Chondrocyte (in vitro differentiated cells): Measurements from ENCODE around the gene CHD1L. TPM values are rescaled to one million over a fixed set of nuclear protein-coding genes. Genes with fewer than 3 reads are reported as not detected.

ENCODE experiments used
- DNase-seq: peaks from one replicate; pipeline ENCODE4 v3.0.0; 2021; ENCODE audit warnings: mixed read lengths, low spot score
- H3K27ac Mint-ChIP-seq: one replicate; pipeline ENCODE4 v1.8.0; 2021; ENCODE audit warnings: mild to moderate bottlenecking, moderate library complexity, mixed read lengths; ENCODE audit not compliant: unreplicated experiment
- H3K27me3 Mint-ChIP-seq: 2 replicates; pipeline ENCODE4 v1.8.0; 2021; ENCODE audit warnings: low read depth, mixed read lengths
- H3K36me3 Mint-ChIP-seq: 2 replicates; pipeline ENCODE4 v1.8.0; 2021; ENCODE audit warnings: low read depth, mixed read lengths
- H3K4me1 Mint-ChIP-seq: 2 replicates; pipeline ENCODE4 v1.8.0; 2021; ENCODE audit warnings: low read depth, mild to moderate bottlenecking, mixed read lengths
- H3K4me3 Mint-ChIP-seq: one replicate; pipeline ENCODE4 v1.8.0; 2021; ENCODE audit warnings: mild to moderate bottlenecking, moderate library complexity, mixed read lengths; ENCODE audit not compliant: unreplicated experiment
- H3K9me3 Mint-ChIP-seq: 2 replicates; pipeline ENCODE4 v1.8.0; 2021; ENCODE audit warnings: low read depth, mixed read lengths
- total RNA-seq: library from RNA; stranded (reverse); gene quantifications from 3 replicates; pipeline ENCODE4 v1.2.1, GENCODE V29; 2021
- TF ChIP-seq, protein P1 (sequence below): fragments of 200-600 bp; sonication (generic); IDR thresholded peaks from 2 replicates; pipeline ENCODE4 v1.5.0; 2021; ENCODE audit warnings: antibody characterized with exemption, mild to moderate bottlenecking, moderate library complexity

The CHD1L gene
- total RNA-seq, 1 donor from 2014 or later = 34.5 TPM

DNA sequence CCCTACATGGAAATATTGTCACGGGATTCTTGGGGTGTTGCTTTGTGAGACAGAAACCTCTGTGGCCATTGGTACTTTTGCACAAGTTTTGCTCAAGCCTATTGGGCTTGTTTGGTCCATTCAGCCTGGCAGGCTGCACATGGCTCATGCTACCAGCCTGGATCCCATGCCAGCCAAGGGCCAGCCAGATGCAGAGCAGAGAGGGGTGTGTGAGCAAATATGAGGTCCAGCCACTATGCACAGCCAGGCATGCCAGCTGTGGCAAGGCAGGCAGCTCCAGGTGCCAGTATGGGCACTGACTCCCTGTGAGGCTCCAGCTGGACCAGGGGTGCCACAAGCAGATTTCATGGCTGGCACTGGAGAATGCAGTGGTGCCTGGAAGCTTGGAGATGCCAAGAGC, 6.7 kb upstream of the CHD1L start:
- Mint-ChIP-seq H3K36me3 (no peaks in the 10 kb centered on the region), H3K4me1 (no peaks in the 10 kb centered on the region), H3K27ac (no peak overlapping the region), H3K4me3 (no peak overlapping the region), H3K9me3 (peaks cover 5% of the 10 kb centered on the region), H3K27me3 (peaks cover 5% of the 10 kb centered on the region)
- no peak for DNase-seq
- TF ChIP-seq, protein P1, sequence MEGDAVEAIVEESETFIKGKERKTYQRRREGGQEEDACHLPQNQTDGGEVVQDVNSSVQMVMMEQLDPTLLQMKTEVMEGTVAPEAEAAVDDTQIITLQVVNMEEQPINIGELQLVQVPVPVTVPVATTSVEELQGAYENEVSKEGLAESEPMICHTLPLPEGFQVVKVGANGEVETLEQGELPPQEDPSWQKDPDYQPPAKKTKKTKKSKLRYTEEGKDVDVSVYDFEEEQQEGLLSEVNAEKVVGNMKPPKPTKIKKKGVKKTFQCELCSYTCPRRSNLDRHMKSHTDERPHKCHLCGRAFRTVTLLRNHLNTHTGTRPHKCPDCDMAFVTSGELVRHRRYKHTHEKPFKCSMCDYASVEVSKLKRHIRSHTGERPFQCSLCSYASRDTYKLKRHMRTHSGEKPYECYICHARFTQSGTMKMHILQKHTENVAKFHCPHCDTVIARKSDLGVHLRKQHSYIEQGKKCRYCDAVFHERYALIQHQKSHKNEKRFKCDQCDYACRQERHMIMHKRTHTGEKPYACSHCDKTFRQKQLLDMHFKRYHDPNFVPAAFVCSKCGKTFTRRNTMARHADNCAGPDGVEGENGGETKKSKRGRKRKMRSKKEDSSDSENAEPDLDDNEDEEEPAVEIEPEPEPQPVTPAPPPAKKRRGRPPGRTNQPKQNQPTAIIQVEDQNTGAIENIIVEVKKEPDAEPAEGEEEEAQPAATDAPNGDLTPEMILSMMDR = no peak

DNA sequence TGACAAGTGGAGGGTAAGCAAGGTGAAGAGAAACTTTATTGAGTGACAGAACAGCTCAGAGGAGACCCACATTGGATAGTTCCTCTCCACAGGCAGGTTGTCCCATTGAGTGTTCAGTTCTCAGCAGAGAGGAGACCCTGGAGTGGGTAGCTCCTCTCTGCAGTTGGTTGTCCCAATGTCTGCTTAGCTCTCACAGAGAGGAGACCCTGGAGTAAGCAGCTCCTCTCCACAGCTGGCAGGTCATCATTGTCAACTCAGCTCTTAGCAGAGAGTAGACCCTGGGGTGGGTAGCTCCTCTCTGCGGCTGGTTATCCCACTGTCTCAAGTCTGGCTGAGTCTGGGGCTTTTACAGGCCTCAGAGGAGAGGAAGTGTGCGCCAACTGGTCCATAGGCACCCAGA, 6.0 kb upstream of the CHD1L start:
- Mint-ChIP-seq H3K36me3 (no peaks in the 10 kb centered on the region), H3K4me1 (no peaks in the 10 kb centered on the region), H3K27me3 (no peaks in the 10 kb centered on the region), H3K4me3 (no peak overlapping the region), H3K9me3 (no peaks in the 10 kb centered on the region), H3K27ac (no peak overlapping the region)
- DNase-seq = no peak
- TF ChIP-seq, protein P1 = no peak

DNA sequence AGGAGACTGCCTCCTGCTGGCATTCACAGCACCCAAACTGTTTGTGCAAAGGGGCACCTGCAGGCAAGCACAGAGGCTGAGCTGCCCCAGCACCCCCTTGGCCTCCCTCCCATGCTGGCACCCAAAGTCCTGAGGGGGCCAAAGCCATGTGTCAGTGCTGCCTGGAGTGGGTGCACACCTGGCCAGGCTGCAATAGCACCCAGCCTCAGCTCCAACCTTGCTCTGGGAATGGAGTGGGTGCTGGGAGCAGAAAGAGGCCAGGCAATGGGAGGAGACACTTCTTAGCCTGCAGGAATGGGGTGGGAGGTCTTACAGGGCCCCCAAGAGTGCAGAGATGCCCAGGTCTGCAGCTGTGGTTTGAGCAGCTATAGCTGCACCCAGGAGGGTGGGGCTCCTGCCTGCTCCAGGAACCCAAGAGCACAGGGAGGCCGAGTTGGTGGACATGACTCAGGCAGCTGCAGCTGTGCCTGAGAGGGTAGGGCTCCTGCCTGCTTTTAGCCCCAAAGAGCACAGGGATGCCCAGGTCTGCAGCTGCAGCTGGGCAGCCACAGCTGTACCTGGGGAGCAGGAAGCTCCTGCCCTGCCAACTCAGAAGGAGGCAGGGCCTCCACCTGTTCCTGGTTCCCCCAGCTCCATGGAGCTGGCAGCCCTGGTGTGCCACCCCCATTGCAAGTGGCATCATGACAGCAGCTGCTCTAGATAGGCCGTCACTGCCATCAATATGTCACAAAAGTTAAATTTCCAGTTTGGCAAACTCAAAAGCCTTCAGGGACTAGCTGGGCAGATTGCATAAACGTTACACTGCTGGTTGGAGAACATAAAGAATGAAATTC, 5.3 kb upstream of the CHD1L start:
- Mint-ChIP-seq H3K4me3 (no peak overlapping the region), H3K27me3 (no peaks in the 10 kb centered on the region), H3K27ac (no peak overlapping the region), H3K9me3 (no peaks in the 10 kb centered on the region), H3K4me1 (peaks cover 3% of the 10 kb centered on the region), H3K36me3 (no peaks in the 10 kb centered on the region)
- DNase-seq = no peak
- TF ChIP-seq, protein P1 = no peak

DNA sequence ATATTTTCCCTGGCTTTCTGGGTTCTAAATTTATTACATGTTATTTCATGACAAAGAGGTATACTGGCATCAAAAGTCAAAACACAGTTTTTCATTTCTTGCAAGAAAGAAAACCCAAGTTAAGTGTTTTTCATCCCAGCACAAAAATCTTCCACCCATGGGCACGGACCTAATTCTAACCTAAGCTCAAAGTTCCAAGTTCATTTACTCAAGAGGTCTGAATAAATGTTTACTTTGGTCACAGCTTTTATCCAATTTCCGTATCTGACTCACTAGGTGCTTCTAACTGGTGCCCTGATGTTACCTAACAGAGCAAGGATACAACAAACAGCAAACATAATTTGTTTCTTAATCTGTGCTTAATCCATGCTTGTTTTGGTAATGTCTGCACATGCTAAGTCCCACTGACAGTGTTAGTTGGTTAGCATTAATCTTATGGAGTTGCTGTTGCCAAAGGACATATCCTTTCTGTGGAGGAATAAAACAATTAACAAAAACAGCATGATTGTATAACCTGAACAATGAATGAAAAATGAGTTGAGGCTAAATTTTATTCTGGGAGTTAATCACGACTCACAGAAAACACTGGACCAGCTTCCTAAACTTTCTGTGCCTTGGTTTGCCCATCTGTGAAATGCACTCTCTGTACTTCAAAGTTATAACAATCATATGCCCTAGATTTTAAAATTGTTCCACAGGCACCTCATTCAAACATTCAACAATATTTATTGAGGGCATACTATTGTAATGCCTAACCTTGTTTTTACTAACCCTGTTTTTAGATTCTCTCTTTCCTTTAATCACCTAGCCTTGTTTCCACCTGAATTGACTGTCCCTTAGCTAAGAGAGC, 4.2 kb upstream of the CHD1L start:
- Mint-ChIP-seq H3K27ac (no peak overlapping the region), H3K4me3 (no peak overlapping the region), H3K9me3 (no peaks in the 10 kb centered on the region), H3K27me3 (no peaks in the 10 kb centered on the region), H3K36me3 (no peaks in the 10 kb centered on the region), H3K4me1 (peaks cover 4% of the 10 kb centered on the region)
- TF ChIP-seq, protein P1 = no peak
- no peak for DNase-seq
